ENCODE results near the gene LYAR.
"Not testable (repeated sequence)": the region's sequence is repeated elsewhere in the genome, so short reads cannot be mapped to it uniquely, and the experiment has no call there.

The LYAR gene

DNA sequence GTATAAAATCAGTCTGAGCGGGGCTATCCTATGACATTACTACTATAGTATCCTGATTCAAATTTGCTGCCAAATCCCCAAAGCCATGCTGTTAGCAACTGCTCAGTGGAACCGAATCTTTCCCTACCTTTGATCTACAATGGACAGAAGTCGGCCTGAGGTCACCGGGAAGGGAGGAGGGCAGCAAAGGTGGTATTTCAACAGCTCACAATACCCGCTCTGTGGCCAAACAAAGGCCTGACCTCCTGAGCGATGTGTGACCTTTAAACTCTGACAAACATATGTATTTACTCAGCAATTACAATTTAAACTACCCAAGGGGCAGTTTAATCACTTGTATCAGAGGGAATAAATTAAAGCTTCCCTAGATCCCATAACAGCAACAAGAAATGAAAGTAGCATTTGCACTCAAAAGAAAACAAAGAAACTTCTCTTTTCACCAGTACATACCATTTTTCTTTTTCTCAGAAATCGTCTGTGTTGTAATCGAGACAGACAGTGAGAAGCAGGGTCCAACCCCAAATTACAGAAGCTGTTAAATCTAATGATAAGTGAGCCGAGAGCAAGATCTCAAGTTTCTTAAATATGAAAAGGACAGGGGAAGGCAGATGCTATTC, 30.4 kb downstream of the LYAR start:
- DNase-seq, result peak in 1 of 2 donors; percentile 54

GRCh38 chr4:4257705-4258104, 32.2 kb downstream of the LYAR start:
- DNase-seq, result not testable (repeated sequence)

DNA sequence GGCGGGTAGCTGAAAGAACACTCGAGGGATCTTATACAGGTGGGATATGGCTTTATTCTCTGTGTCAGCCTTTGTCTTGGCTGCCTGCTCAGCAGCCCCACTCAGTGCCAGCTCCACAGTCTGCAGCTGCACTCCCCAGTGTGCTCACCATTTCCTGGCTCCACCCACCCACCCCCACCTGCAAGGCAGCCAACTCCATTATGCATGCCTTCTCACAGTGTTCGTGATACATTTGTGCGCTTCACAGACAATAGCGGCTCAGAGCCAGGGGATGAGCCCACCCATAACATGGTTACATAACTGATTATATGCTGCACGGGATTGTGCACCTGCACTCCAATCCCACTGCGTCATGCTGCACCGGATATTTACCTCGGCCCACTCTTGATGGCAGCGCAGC, 33.2 kb downstream of the LYAR start:
- no peak for DNase-seq

- DNase-seq, result no peak
Measured at GRCh38 chr4:4254666-4255065, 35.3 kb downstream of the LYAR start.

- no peak for DNase-seq
Measured at GRCh38 chr4:4254199-4254598, 35.8 kb downstream of the LYAR start.

GRCh38 chr4:4249866-4250265, 40.1 kb downstream of the LYAR start:
- DNase-seq, result no peak

DNA sequence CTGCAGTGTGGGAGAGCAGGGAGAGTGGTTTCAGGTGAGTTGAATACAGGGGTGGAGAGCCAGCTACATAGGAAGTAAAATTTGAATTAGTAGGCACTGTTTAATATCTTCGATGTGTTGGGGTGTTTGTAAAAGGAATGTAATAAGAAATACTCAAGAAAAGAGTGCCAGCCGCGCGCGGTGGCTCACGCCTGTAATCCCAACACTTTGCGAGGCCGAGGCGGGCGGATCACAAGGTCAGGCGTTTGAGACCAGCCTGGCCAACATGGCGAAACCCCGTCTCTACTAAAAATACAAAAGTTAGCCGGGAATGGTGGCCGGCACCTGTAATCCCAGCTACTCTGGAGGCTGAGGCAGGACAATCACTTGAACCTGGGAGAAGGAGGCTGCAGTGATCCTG, 40.6 kb downstream of the LYAR start:
- not testable (repeated sequence) for DNase-seq

GRCh38 chr4:4248885-4249203, 41.1 kb downstream of the LYAR start:
- no peak for DNase-seq

DNA sequence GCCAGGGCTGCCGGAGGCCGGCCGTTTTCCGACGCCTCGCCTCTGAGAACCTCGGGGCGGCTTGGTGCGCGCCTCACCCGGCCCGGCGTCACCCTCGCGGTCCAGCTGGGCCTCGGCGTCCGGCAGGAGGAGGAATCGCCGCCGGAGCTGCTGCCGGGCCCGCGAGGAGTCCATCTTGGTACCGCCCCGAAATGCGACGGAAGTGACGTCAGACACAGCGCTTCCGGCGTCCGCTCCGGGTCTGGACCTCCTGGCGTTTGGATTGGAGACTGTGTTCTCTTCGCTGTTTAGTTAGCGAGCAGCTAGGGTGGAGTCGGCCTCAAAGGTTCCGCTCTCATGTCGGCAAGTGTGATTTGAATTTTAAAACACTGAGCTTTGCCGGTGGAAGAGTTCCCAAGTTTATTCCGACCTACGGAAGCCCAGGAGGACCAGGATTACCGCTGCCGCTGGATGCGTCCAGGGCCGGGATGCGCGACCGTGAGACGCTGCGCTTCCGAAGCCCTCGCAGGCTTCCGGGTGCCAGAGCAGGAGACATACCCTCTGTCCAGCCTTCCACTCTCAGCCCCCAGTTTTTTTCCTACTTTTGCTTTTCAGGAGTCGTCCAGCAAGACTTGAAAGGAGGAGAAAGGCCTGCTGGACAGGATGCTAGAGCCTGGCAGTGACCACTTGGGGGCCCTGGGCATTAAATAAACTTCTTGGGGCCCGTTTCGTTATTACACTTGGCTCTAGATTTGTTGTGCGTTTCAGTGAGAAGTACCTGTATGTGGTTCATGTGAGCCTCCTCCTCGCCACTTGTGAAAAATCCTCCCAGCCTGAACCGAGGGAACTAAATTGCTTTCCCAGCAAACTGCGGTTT, 41.7 kb downstream of the LYAR start, which contains the start of gene TMEM128:
Gene TMEM128 (minus strand): TSS at position 195 of the 856 bp plus-strand sequence. CDS start 21 bp downstream, at position 174.
- peak; percentile 86 to 97 for DNase-seq

DNA sequence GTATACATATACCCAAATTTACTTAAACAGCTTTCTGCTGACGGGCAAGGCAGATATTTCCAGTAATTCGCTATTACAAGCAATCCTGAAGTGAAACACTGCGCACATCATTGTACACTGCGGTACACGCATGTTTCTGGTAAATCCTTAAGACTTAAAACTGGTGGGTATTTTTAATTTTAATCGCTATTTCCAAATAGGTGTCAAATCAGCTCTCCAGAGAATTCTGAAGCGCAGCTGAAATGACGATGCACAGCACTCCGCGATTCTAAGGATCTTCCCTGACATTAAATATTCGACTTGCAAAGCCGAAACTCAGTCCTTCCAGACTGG, 42.3 kb downstream of the LYAR start:
- no peak for DNase-seq

GRCh38 chr4:4245172-4245571, 44.8 kb downstream of the LYAR start:
- DNase-seq, result peak in 1 of 2 donors; percentile 16

- not testable (repeated sequence) for DNase-seq
Measured at GRCh38 chr4:4239551-4239950, 50.4 kb downstream of the LYAR start.

DNA sequence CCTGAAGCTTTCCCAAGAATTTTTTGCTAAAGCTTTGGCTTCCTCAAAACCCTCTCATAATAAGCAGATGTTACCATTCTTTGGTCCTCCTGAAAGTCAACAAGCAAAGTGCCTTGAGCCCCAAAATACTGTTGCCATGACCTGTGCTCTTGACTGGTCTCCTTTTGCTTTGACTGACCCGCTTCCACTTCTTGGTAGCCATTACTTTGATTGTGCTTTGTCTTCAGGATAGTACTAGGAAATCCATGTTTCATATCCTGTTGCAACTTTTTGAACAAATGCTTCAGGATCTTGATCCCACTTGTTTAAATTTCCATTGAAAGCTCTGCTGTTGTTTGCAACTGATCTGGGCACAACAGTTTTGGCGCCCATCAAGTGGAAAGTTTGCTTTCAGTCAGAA, 56.3 kb downstream of the LYAR start:
- DNase-seq, result no peak

- no peak for DNase-seq
Measured at GRCh38 chr4:4228356-4228668, 61.6 kb downstream of the LYAR start.

DNA sequence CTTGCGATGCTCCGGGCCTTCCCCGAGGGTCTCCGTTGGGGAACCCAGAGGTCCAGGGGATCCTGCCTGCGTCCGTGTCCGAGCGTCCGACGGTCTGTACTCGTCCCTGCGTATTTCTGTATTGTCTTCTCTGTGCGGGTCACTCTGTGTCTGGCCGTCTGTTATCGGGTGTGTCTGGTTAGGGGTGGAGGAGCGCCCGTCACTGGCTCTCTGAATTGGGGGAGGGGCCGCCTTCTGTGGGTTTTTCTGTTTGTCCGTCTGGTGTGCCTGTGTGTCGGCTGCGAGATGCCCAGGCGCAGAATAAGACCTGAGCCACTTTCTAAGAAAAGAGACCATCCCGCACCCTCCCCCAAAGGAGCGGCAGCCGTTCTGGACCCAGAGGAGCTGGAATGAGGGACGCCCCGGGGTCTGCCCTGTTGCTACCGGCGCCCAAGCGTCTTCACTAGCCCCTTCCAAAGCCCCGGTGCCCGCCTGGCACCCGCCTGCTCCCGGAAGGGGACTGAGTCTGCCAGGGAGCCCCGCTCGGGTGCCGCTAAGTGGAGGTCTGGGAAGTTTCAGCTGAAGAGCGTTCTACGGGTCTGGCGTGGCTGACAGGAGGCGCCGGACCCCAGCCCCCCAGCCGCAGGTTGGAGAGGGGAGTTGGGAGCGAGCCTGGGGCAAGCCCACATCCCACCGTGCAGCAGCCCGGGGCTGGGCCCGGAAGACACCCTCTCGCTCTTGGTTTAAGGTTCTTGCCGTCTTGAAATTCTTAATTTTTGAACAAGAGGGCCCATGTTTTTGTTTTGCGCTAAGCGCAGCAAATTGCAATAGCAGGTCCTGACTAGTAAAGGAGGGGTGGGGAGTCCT, 62.2 kb downstream of the LYAR start:
- DNase-seq, result no peak

DNA sequence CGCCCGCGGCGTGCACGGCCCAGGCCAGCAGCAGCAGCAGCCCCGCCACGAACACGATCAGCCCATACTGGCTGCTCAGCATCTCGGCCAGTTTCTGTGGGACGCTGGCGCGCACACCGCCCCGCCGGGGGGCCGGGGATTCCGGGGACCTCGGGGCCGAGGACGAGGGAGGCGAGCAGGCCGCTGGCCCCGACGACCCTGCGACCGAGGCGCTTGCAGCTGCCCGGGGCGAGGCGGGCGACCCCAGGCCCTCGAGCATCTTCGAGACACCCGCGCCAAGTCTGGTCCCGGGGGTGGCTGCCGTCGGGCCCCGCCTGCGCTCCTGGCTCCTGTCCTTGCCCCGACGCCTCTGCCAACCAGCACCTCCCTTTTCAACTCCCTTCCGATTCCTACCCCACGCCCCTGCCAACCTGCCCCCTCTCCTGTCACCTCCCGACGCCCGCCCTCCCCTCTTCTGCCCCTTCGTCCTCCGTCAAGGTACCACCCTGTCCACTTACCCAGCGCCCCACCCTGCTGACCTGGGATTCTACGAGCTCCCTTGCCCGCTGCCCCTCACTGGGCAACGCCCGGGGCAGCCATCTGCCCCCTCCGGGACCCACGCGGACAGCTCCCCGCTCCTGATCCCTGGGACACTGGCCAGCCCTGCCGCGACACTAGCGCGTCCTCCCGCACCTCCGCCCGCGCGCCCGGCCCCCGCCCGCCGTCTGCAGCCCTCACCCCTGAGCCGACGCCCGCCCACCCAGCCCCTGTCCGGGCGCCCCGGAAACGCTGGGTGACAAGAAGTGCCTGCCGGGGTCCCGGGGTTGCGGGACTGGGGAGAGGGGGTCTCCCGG, 63.1 kb downstream of the LYAR start, which contains the start of gene OTOP1:
Gene OTOP1 (minus strand): TSS at position 324 of the 833 bp plus-strand sequence. CDS start 65 bp downstream, at position 259.
- no peak for DNase-seq

DNA sequence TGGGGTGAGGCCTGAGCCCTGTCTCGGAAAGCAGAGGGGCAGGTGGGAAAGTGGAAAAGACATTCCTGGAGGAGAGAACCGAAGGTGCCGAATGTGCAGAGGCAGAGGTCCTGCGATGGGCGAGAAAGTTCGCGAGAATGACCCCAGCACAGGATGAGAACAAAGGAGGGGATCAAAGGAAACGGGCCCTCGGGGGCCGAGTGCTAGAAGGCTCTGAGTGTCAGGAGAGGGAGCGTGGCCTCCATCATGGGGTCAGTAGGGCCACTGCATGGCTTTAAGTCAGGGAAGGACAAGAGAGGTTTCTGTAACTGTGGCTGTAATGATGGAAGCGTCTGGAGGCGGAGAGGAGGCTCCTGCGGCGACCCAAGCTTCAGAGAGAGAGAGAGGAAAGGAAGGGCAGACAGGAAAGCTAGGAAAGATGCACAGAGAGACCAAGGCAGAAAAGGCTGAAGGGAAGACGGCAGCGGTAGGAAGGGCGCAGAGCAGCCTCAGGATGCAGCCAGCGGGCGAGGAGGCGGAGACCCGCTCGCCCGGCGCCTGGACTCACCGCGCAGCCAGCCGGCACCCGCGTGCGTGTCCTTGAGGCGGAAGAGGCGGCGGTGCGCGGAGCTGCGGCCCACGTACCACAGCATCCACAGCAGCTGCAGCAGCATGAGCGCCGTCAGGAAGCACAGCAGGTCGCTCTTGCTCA, 63.9 kb downstream of the LYAR start:
- no peak for DNase-seq

All from inflammatory macrophage treated with lipopolysaccharide for 1 hour (primary cell).